Loucy (cell line): ENCODE data around the gene ZNF318.

Source experiments
- EZH2phosphoT487 ChIP-seq: fragments of 200-600 bp; IDR thresholded peaks from 2 replicates; pipeline ENCODE4 v1.6.1; 2018; ENCODE audit warnings: antibody characterized with exemption, mild to moderate bottlenecking, moderate library complexity, borderline replicate concordance
- TF ChIP-seq, protein P1 (sequence below): fragments of 200-600 bp; sonication (generic); conservative IDR thresholded peaks from 2 replicates; pipeline ENCODE4 v1.5.1; 2014; ENCODE audit warnings: mild to moderate bottlenecking, antibody characterized with exemption, low read length

DNA sequence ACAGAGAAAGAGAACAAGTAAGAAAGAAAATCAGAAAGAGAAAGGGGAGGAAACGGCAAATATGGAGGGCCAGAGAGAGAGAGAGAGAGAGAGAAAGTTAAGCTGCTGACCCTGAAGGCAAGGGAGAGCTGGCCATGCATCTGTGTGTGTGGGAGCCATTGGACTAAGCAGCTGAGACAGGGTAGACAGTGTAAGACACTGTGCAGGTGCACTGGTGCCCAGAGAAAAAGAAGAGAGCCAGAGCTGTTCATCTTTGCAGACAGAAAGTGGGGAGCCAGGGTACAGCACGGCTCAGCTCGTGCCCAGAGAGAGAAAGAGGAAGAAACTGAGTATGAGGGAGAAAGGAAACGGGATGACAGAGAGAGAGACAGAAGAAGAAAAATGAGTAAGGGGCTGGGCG lies 24.2 kb upstream of the ZNF318 start:
- TF ChIP-seq, protein P1, sequence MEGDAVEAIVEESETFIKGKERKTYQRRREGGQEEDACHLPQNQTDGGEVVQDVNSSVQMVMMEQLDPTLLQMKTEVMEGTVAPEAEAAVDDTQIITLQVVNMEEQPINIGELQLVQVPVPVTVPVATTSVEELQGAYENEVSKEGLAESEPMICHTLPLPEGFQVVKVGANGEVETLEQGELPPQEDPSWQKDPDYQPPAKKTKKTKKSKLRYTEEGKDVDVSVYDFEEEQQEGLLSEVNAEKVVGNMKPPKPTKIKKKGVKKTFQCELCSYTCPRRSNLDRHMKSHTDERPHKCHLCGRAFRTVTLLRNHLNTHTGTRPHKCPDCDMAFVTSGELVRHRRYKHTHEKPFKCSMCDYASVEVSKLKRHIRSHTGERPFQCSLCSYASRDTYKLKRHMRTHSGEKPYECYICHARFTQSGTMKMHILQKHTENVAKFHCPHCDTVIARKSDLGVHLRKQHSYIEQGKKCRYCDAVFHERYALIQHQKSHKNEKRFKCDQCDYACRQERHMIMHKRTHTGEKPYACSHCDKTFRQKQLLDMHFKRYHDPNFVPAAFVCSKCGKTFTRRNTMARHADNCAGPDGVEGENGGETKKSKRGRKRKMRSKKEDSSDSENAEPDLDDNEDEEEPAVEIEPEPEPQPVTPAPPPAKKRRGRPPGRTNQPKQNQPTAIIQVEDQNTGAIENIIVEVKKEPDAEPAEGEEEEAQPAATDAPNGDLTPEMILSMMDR: no peak
- no peak for TF ChIP-seq EZH2phosphoT487
